COLO829 (cell line): ENCODE measurements around the gene PIP4P1.
"Not testable (repeated sequence)": the region's sequence is repeated elsewhere in the genome, so short reads cannot be mapped to it uniquely, and the experiment has no call there.

ENCODE experiments used
- DNase-seq: peaks from one replicate; pipeline ENCODE4 v3.0.0; 2012; ENCODE audit warnings: low spot score

Gene PIP4P1

GRCh38 chr14:20476776-20477175 lies 15.5 kb upstream of the PIP4P1 start:
- DNase-seq, result no peak

DNA sequence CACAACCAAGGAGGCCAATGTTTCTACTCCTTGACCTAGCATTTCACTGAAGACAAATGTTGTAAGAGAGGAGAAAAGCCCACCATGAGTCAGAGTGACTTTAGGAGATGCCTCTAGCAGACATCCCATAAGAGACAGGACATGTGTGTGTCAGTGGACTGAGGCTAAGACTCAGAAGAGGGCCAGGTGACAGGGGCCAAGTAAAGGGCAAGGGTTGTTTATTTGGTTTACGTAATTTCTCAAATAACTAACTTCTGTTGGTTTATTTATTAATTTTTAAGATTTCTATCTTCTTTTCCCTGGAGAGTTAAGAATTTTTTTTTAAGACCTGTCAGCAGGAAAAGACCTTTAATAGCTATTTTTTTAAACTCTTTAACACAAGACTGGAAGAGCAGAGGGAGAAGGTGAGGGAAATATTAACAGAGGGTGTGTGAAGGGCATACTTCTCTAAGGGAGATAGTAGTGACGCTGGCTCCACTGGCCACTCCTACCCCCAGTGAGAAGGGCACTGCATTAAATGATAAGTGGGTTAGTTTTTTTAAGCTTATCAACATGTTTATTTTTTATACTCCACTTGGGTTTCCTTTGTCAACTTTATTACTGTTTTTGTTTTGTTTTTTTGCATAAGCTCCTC lies 11.4 kb upstream of the PIP4P1 start:
- no peak for DNase-seq

DNA sequence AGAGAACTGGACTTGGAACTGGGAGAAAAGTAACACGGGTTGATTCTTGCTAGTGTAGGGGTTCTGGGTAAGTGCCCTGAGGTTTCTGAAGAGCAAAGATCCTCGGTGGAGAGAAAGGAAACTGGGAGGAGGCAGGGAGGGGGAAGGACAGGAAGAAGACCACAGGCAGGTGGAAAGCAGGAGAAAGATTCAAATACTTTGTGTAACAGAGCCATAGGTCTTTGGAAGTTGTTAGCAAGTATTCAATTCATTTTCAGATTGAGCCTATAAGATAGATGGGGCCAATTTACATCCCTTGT lies 9.3 kb upstream of the PIP4P1 start:
- no peak for DNase-seq

GRCh38 chr14:20469890-20470602 lies 8.8 kb upstream of the PIP4P1 start:
- no peak for DNase-seq

GRCh38 chr14:20469242-20469889 lies 8.1 kb upstream of the PIP4P1 start, which contains the start of gene PNP:
Gene PNP (plus strand): TSS chr14:20469406. CDS start chr14:20469525, 119 bp downstream.
- DNase-seq, result peak; percentile 77

GRCh38 chr14:20468764-20469241 lies 7.6 kb upstream of the PIP4P1 start:
- no peak for DNase-seq

GRCh38 chr14:20460458-20461224 lies 593 bp downstream of the PIP4P1 start:
- DNase-seq, result no peak

- DNase-seq, result no peak
These were observed 3.0 kb downstream of the PIP4P1 start for GRCh38 chr14:20458031-20458789.

DNA sequence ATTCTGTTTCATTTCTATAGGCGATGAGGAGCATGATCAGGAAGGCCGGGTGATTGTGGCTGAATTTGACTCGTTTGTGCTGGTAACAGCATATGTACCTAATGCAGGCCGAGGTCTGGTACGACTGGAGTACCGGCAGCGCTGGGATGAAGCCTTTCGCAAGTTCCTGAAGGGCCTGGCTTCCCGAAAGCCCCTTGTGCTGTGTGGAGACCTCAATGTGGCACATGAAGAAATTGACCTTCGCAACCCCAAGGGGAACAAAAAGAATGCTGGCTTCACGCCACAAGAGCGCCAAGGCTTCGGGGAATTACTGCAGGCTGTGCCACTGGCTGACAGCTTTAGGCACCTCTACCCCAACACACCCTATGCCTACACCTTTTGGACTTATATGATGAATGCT lies 4.3 kb downstream of the PIP4P1 start:
- DNase-seq, result no peak

GRCh38 chr14:20455355-20456300 lies 5.6 kb downstream of the PIP4P1 start:
- peak; percentile 72 for DNase-seq

DNA sequence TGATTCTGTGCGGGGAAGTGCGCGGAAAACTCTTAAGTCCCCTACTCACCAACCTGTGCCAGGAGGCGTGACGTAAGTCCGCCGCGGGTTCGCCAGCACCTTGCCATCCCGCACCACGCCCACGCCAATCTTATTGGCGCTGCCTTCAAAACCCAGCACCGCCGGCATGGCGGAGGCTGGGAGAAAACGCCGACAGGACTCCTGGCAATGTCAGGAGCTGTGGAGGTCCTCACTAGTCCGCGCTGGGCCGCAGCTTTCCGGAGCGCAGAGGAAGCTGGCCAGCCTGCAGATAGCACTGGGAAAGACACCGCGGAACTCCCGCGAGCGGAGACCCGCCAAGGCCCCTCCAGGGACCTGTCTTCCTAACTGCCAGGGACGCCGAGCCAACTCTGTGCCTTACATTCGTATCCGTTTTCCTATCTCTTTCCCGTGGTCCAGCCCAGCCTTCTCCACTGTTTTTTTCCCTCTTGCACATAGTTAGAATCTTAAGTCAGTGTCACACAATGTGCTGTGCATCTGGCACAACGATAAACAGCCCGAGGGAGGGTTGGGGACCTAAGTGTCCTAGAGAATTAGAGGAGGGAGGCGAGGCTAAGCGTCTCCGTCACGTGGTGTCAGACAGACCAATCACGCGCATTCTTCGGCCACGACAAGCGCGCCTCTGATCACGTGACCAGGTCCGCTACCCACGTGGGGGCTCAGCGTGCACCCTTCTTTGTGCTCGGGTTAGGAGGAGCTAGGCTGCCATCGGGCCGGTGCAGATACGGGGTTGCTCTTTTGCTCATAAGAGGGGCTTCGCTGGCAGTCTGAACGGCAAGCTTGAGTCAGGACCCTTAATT lies 6.5 kb downstream of the PIP4P1 start, which contains the start of the genes APEX1 and OSGEP:
Gene APEX1 (plus strand): TSS at position 711 of the 839 bp plus-strand sequence. CDS start 420 bp downstream, outside the sequence.
Gene OSGEP (minus strand): TSS at position 297 of the 839 bp plus-strand sequence. CDS start 129 bp downstream, at position 168.
- DNase-seq, result peak; percentile 98

DNA sequence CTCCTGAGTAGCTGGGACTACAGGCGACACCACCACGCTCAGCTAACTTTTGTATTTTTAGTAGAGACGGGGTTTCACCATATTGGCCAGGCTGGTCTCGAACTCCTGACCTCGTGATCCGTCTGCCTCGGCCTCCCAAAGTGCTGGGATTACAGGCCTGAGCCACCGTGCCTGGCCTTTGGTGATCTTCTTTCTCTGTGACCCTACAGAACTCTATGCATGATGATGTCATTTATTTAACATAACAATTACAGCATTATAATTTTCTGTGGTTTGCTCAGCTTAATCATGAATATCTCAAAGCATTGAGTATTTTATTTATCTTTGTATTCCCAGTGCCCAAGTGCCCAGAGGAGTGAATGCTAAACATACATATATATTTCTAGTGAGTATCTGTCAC lies 8.4 kb downstream of the PIP4P1 start:
- DNase-seq, result not testable (repeated sequence)

DNA sequence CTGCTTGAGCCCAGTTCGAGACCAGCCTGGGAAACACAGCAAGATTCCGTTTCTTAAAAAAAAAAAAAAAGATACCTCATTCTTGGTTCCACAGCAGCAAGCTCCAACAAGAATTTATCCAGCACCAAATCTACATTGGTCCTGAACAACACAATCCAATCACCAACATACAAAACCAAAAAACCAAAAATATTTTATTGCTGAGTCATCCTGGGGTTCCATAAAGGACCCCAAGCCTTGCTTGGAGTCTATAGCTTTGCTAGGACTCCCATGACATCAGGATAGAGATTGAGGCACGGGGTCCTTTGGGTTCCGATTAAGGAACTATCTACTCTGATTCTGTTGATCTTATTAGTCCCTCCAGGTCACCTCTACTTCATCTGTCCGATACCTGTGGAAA lies 14.3 kb downstream of the PIP4P1 start:
- no peak for DNase-seq

DNA sequence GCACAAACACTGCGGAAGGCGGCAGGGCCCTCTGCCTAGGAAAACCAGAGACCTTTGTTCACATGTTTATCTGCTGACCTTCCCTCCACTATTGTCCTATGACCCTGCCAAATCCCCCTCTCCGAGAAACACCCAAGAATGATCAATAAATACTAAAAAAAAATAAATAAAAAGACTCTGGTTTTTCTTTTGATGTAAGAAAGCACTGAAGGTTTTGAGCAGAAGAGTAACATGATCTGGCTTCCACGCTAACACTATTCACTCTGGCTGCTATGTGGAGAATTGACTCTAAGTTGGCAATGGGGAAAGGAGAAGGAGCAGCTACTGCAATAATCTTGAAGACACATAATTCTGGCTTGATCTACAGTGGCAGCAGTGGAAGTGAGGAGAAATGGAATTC lies 17.6 kb downstream of the PIP4P1 start:
- DNase-seq, result not testable (repeated sequence)

DNA sequence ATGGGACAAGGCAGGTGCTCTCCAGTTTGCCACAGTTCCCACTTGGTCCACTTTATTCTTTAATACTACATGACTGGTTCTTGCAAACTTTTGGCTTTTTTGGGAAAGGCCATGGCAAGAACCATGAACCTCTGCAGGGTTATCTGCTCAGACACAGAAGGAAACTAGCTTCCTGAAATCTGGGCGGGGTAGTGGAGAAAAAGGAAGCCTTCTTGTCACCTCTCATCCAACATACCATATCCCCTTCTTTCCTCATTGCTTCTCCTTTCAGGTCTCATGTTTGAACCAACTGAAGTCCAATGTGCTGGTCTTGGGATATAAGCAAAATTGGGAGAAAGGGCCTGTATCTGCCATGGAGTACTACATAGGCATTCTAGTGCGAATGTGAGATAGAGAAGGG lies 19.8 kb downstream of the PIP4P1 start:
- no peak for DNase-seq

- no peak for DNase-seq
These were observed 20.4 kb downstream of the PIP4P1 start for GRCh38 chr14:20440882-20441281.

DNA sequence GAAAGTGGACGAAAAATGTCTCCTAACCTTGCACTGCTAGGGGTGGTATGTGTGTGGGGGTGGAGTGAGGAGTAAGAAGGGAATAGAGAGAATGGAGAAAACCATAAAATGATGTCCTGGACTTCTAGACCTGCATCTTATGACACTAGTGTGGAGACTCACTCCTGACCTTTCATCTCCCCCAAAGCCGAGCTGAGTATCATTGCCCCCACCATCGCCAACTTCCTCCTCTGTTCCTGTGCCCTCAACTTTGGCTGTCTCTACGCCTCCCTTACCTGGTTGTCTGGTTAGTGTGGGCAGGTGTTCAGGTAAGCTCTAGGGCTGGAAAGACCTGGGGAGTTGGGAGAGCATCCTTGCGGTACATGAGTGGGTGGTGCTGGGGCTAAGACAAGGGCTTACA lies 20.8 kb downstream of the PIP4P1 start:
- DNase-seq, result no peak

DNA sequence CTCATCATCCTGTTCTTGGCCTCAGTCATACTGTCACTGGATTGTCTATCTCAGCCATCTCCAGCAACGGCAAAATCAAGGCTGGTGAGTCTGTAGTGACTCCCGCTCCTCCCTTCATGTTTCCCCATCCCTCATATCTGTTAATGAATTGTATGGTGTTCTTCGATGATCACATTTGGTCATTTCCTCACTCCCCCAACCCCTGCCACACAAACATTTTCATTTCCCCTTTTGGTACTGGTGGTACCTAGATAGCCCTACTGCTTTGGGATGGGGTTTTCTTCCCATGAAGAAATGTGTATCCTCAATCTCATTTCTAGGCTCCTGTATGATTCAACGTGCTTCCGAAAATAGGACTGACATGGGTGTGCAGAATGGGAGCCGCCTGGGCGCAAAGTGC lies 22.6 kb downstream of the PIP4P1 start:
- DNase-seq, result no peak

DNA sequence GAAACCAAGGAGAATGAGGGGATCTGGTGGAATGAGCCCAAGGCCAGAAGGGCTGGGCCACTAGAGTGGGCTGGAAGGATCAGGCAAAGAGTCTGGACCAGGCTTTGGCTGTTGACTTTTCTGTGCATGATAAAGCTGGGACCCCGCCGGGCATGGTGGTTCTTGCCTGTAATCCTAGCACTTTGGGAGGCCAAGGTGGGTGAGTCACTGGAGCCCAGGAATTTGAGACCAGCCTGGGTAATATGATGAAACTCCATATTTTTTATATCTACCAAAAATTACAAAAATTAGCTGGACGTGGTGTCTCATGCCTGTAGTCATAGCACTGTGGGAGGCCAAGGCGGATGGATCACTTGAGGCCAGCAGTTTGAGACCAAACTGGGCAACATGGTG lies 24.9 kb downstream of the PIP4P1 start:
- DNase-seq, result no peak
